GM04503 (cell line): ENCODE results near the gene NLRP1.

Experiments used
- DNase-seq: peaks from one replicate; pipeline ENCODE4 v3.0.0-alpha.2; 2012; ENCODE audit warnings: low read depth

The NLRP1 gene

DNA sequence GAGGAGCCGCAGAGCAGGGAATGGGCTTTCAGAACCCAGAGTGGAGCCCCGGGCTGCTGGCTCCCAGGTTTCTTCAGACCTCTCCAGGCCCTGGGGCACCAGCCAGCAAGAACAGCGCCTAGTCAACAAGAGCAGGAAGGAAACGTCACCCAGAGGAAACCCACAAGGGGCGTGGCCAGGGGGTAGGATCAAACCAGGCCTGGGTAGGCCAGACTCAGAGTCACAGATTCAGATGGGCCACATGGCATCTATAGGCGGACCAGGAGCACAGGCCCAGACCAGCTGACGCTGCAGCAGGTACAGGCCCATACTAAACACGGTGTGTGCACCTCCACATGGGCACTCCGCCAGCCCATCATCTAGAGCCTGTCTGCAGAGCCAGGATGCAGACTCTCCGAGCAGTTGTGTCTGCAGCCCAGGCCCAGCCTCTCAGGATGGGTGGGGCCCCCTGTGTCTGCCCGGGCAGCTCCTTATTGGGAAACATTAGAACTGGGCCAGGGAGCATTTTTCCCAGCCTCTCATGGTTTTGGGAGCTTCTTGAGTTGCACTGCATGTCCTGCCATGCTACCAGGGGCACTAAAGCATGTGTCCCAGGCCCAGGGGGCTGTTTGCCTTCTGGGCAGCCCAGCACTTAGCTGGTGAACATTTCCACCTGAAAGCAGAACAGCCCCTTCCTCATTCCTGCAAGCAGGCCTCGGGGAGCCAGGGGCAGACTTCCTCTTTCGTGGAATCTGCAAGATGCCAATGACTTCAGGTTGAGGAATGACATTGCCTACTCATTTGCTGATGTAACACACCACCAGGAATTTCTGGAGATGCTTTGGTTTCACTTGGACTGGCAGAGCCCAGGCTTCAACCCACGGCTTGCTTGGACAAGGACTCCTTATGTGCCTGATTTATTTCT is at the start of gene NLRP1:
Gene NLRP1, minus strand, starts transcription at position 127 of the 904 bp plus-strand sequence. CDS start 552 bp downstream, outside the sequence.
- peak; percentile 82 for DNase-seq

DNA sequence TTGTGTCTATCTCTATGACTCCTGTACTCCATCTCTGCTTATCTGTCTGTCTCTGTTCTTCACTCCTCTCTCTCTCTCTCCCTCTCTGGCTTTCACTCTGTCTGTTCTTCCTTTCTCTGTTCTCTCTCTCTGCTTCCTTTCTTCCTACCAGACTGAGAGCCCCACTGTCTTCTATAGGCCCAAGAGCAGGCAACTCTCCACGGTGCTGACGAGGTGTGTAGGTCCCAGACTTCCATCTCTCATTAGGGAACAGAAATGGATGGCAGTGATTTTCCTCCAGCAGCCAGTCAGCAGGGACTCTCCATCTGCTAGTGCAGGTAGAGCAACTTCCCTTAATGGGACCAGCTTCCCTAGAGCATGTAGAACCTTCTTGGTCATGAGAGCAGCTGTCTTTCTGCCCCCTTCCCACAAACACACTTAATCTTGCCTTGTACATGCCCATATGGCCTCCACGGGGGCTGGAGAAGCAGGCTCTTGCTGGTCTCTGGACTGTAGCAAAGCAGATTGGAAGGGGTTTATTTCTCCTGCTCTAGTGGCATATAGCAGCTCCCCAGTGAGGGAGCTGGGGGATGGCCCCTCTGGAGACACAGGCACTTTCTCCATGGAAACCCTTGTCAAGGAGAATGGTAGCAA is 47.8 kb upstream of the NLRP1 start:
- no peak for DNase-seq

DNA sequence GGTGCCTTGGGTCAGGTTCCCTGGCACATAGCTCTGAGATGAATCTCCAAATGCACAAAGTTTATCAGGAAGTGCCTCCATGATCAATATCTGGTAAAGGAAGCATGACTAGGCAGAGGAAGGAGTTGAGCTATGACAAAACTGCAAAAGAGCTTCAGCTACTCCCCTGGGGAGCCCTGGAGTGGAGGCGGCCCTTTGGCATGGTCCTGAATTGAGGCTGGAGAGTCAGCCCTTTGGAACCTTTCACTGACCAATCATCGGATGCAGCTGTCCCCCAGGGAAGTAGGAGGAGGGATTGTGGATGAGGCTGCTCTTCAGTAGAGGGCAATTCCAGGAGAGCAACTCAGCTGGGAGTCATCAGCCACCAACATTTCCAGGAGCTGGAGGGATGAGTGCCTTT is 46.1 kb upstream of the NLRP1 start:
- peak; percentile 81 for DNase-seq

DNA sequence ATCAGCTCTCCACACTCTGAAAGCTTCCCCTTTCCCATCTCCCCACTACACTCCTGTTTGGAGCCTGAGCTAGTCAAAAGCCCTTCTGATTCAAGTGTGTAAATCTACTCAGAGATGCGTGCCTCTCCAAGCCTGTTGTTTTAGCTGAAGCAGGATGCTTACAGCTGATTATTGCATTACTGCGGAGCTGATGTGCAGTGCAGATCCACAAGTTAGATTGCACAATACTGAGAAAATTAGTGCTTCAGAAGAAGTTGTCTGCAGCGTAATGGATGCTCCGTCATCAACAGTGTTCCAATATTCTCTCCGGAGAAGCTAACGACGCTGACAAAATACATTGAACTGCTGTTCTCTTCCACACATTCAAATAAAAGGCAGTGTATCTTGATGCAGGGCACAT is 44.8 kb upstream of the NLRP1 start:
- DNase-seq: no peak

DNA sequence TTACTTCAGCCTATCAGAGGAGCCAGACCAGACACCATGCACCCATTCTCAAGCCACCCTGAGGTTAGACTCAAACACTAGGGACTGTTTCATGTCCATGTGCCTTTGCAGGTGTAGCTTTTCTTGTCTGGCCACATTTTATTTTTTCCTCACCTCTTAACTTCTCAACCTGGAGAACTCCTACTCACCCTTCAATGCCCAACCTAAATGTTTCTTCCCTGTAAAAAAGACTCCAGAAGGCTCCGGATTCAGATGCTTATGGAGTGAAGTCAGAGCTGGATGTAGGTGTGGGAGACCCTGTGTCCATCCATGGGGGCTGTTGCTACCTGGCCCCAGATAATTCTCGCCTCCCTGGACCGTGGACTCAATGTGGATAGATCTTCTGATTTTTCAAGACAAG is 44.0 kb upstream of the NLRP1 start:
- DNase-seq: no peak

- no peak for DNase-seq
These were observed 39.9 kb upstream of the NLRP1 start for GRCh38 chr17:5624211-5624610.

GRCh38 chr17:5621729-5622128 is 37.4 kb upstream of the NLRP1 start:
- DNase-seq: no peak

DNA sequence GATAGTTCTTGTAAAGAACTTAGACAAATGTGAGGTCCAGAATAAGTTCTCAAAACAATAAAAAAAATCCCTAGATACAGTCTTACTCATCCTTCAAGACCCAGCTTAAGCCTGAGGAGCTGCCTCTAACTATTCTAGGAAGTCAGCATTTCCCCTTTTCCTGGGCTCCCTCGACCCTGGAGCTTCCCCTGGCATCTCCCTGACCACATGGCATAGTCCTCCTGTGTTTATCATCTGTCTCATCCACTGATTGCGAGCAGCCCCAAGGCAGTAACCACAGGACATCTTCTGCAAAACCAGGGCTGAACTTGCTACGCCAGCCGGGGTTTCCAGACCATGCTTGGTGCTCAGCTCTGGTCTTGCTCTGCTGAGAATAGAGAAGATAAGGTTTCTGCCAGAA is 36.7 kb upstream of the NLRP1 start:
- no peak for DNase-seq

GRCh38 chr17:5619088-5619740 is 34.9 kb upstream of the NLRP1 start:
- DNase-seq: no peak

- DNase-seq: no peak
These were observed 34.2 kb upstream of the NLRP1 start for GRCh38 chr17:5618476-5618875.

- no peak for DNase-seq
These were observed 31.2 kb upstream of the NLRP1 start for GRCh38 chr17:5615476-5615875.

GRCh38 chr17:5610956-5611355 is 26.6 kb upstream of the NLRP1 start:
- DNase-seq: no peak

GRCh38 chr17:5608399-5609112 is 24.2 kb upstream of the NLRP1 start:
- DNase-seq: no peak

- DNase-seq: no peak
These were observed 23.6 kb upstream of the NLRP1 start for GRCh38 chr17:5607946-5608345.

GRCh38 chr17:5605452-5605851 is 21.1 kb upstream of the NLRP1 start:
- no peak for DNase-seq

GRCh38 chr17:5600041-5600440 is 15.7 kb upstream of the NLRP1 start:
- DNase-seq: no peak

- DNase-seq: no peak
These were observed 14.1 kb upstream of the NLRP1 start for GRCh38 chr17:5598457-5598856.

DNA sequence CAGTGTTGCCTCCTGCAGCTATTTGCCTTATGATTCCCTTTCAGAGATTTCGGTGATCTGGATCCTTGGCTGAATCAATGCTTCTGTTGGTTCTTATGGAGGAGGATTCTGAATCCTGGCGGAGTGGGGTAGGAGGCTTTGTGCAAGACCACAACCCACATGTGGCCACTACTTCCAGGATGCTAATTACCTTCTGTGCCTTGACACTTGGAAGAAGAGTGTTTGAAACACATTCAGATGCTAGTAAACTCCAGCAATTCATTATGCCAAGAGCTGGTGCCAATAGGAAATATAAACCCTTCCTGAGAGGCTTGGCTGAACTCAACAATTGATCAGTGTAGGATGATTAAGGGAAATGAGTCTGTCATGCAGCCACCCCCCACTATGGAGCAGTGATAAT is 12.1 kb upstream of the NLRP1 start:
- DNase-seq: no peak

GRCh38 chr17:5595831-5596230 is 11.5 kb upstream of the NLRP1 start:
- DNase-seq: no peak

GRCh38 chr17:5592382-5592781 is 8.1 kb upstream of the NLRP1 start:
- no peak for DNase-seq

GRCh38 chr17:5591966-5592365 is 7.7 kb upstream of the NLRP1 start:
- DNase-seq: no peak

DNA sequence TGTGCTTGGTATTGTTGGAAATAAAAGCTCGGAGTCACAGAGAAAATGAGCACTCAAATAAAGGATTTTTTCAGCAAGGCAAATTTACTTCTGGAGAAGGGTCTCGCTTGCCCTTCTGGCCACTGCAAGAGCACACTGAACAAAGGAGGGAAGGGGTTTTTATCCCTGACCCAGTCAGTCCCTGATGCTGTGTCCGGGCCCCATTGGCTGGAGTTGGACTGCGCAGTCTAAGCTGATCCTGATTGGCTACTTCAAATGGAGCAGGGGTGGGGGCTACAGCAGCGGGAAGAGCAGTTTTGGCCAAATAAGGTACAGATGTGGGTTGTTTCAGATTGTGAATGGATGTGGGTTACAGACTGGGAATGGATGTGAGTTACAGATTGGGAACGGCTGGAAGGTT is 4.3 kb upstream of the NLRP1 start:
- no peak for DNase-seq
